Endothelial cell of umbilical vein (primary cell): ENCODE results near the gene PLA2G15. TPM values are rescaled to one million over a fixed set of nuclear protein-coding genes. Genes with fewer than 3 reads are reported as not detected.

Experiments
- BruUV-seq: library from RNA; stranded (reverse); fragments of 400-500 nt; replicated peaks from 2 replicates; lab custom pipeline; 2021; lab: Mats Ljungman, UMichigan
- CTCF ChIA-PET: fragments of 300-600, 350-600 bp; sonication (Branson Sonifier 250); formaldehyde crosslinking; loops from one replicate; lab custom pipeline; 2021; ENCODE audit warnings: antibody characterized with exemption, inconsistent platforms; lab: Charles Lee
- POLR2A ChIA-PET: fragments of 300-600, 350-600 bp; sonication (Branson Sonifier 250); formaldehyde crosslinking; loops from one replicate; lab custom pipeline; 2021; ENCODE audit warnings: antibody characterized with exemption, inconsistent platforms; lab: Charles Lee
- DNase-seq: peaks from one replicate; pipeline ENCODE4 v3.0.0-alpha.2; 2011; ENCODE audit warnings: low read depth, low spot score
- FAIRE-seq: peaks from 2 replicates; lab custom pipeline; 2011; peaks lifted over from hg19 to GRCh38; lab: Jason Lieb, UNC
- H2AFZ ChIP-seq: 2 replicates; pipeline ENCODE4 v1.6.0; 2012; ENCODE audit warnings: low read depth, low read length, control low read depth, inconsistent platforms
- H3K27ac ChIP-seq: 2 replicates; pipeline ENCODE4 v1.5.1; 2011; ENCODE audit warnings: low read depth, mild to moderate bottlenecking, control low read depth, low read length, moderate library complexity; ENCODE audit not compliant: insufficient read depth
- H3K27me3 ChIP-seq, 2 experiments: 2 replicates each; pipeline versions ENCODE4 v1.6.0 to v1.6.1; 2011; ENCODE audit warnings: low read length in 2 of 2, mixed read lengths in 1 of 2; ENCODE audit not compliant: control insufficient read depth in 2 of 2, insufficient read depth in 2 of 2
- H3K36me3 ChIP-seq, 2 experiments: 2 replicates in 1 of 2; 3 replicates in 1 of 2; pipeline ENCODE4 v1.5.1; 2011; ENCODE audit warnings: low read length in 2 of 2, mild to moderate bottlenecking in 1 of 2, moderate library complexity in 1 of 2; ENCODE audit not compliant: control insufficient read depth in 2 of 2, insufficient read depth in 2 of 2; ENCODE audit errors: extremely low read depth in 1 of 2
- H3K4me1 ChIP-seq: 3 replicates; pipeline ENCODE4 v1.5.1; 2011; ENCODE audit warnings: mild to moderate bottlenecking, low read length; ENCODE audit not compliant: control insufficient read depth, insufficient read depth; ENCODE audit errors: extremely low read depth
- H3K4me2 ChIP-seq: 2 replicates; pipeline ENCODE4 v1.6.1; 2011; ENCODE audit warnings: low read length, control low read depth, mixed read lengths; ENCODE audit not compliant: insufficient read depth
- H3K4me3 ChIP-seq, 3 experiments: fragments of 200-600 bp in 1 of 3; sonication (generic), shearing (Covaris generic) in 1 of 3; replicated peaks in 1 of 3; 2 replicates each; pipeline ENCODE4 v1.5.1; 2011 to 2016; ENCODE audit warnings: control low read depth in 3 of 3, low read length in 3 of 3, mild to moderate bottlenecking in 2 of 3, inconsistent platforms in 1 of 3, low read depth in 1 of 3, moderate library complexity in 1 of 3; ENCODE audit not compliant: insufficient read depth in 1 of 3
- H3K79me2 ChIP-seq: 2 replicates; pipeline ENCODE4 v1.6.0; 2012; ENCODE audit warnings: low read length, inconsistent platforms; ENCODE audit not compliant: control insufficient read depth, insufficient read depth
- H3K9ac ChIP-seq: replicated peaks from 2 replicates; pipeline ENCODE3; 2011; ENCODE audit warnings: low read length, control low read depth; ENCODE audit not compliant: insufficient read depth; ENCODE audit errors: extremely low read depth
- H3K9me1 ChIP-seq: replicated peaks from 3 replicates; pipeline ENCODE4 v1.6.0; 2011; ENCODE audit warnings: mild to moderate bottlenecking, low read length; ENCODE audit not compliant: control insufficient read depth, insufficient read depth; ENCODE audit errors: extremely low read depth
- H3K9me3 ChIP-seq: replicated peaks from 2 replicates; pipeline ENCODE4 v1.5.1; 2012; ENCODE audit warnings: low read length, inconsistent platforms; ENCODE audit not compliant: control insufficient read depth, insufficient read depth
- H4K20me1 ChIP-seq: replicated peaks from 2 replicates; pipeline ENCODE3; 2011; ENCODE audit warnings: mild to moderate bottlenecking, low read length; ENCODE audit not compliant: control insufficient read depth, insufficient read depth; ENCODE audit errors: extremely low read depth
- EZH2 ChIP-seq: IDR thresholded peaks from 2 replicates; pipeline ENCODE4 v1.6.1; 2012; ENCODE audit warnings: borderline replicate concordance, low read depth, mild to moderate bottlenecking, moderate library complexity, low read length, inconsistent platforms; ENCODE audit not compliant: severe bottlenecking
- FOS ChIP-seq: IDR thresholded peaks from 2 replicates; pipeline ENCODE4 v1.6.1; 2011; ENCODE audit warnings: mild to moderate bottlenecking, low read length, moderate library complexity, borderline replicate concordance; ENCODE audit not compliant: insufficient read depth
- GATA2 ChIP-seq: IDR thresholded peaks from 2 replicates; pipeline ENCODE4 v1.7.0; 2011; ENCODE audit warnings: low read depth, mild to moderate bottlenecking, moderate library complexity, mixed read lengths, low read length; ENCODE audit not compliant: insufficient read length, insufficient read depth
- JUN ChIP-seq: IDR thresholded peaks from 2 replicates; pipeline ENCODE4 v1.6.1; 2011; ENCODE audit warnings: borderline replicate concordance, low read depth; ENCODE audit not compliant: insufficient read length, insufficient read depth
- MAX ChIP-seq: IDR thresholded peaks from 2 replicates; pipeline ENCODE4 v1.6.1; 2011; ENCODE audit not compliant: insufficient read depth, insufficient read length
- MYC ChIP-seq: IDR thresholded peaks from one replicate; pipeline ENCODE4 v1.6.1; 2011; ENCODE audit warnings: mild to moderate bottlenecking, low read depth, low read length
- POLR2A ChIP-seq: IDR thresholded peaks from 2 replicates; pipeline ENCODE4 v1.6.1; 2012; ENCODE audit warnings: low read depth, mild to moderate bottlenecking, control low read depth, low read length
- POLR2AphosphoS5 ChIP-seq: IDR thresholded peaks from 2 replicates; pipeline ENCODE4 v1.6.1; 2012; ENCODE audit warnings: low read depth, mild to moderate bottlenecking, control low read depth, low read length, moderate library complexity; ENCODE audit not compliant: insufficient read depth
- dilution Hi-C: fragments of 300-500 bp; cut with MboI; formaldehyde crosslinking; loops from one replicate; pipeline ENCODE4 v1.15.0; 2019; ENCODE audit warnings: low sequenced_read_pairs; ENCODE audit not compliant: extremely low pct_ligation_motif_present
- intact Hi-C: fragments of 100-400 bp; cut with micrococcal nuclease; formaldehyde crosslinking; loops from one replicate; pipeline ENCODE4 v1.10.0; 2022
- polyA plus RNA-seq, 4 experiments: library from polyadenylated mRNA; depleted of rRNA in 3 of 4; stranded (reverse) in 3 of 4; unstranded in 1 of 4; fragments of >200 nt; gene quantifications; 2 replicates each; pipeline versions ENCODE4 v1.2.1 to v1.2.3, GENCODE V29; 2011 to 2012; ENCODE audit warnings: missing spikeins in 1 of 4
- total RNA-seq: library from RNA; stranded (reverse); gene quantifications from 2 replicates; pipeline ENCODE4 v1.2.3, GENCODE V29; 2021
- TF ChIP-seq, protein P1 (sequence below), 2 donors: IDR thresholded peaks; 1 replicate in 1 of 2; 2 replicates in 1 of 2; pipeline ENCODE4 v1.5.1; 2011; ENCODE audit warnings: low read length in 2 of 2, mild to moderate bottlenecking in 2 of 2, moderate library complexity in 2 of 2, control low read depth in 1 of 2, inconsistent platforms in 1 of 2, low read depth in 1 of 2; ENCODE audit not compliant: insufficient read depth in 1 of 2; ENCODE audit errors: extremely low read depth in 1 of 2

Gene PLA2G15
- total and polyA plus RNA-seq, 2 donors (not counting 3 experiments of a cell fraction or from before 2014, with no cell fraction given): 24.3 to 41.8 TPM

DNA sequence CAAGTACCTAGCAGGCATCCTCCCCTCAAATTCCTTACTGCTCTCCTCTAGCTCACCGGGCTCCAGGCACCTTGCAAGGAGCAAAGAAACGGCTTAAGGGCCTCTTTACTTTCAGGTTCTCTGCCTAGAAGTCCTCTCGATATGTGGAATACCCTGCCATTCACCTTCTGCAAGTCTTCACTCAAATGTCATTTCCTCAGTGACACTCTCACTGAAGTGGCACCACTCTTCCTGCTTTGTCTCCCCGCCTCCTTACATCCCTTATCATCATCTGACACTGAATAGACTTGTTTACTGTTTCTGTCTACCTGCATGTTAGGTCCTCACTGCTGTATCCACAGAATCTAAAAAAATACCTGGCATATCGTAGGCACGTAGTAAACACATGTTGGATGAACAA is 64.6 kb downstream of the PLA2G15 start:
- ChIA-PET POLR2A (no interaction called here), CTCF (interaction anchor here (1.2 kb wide), 1 partner anchor 46 kb away, joined by 3 read pairs; no protein-coding TSS in a partner anchor)
- H4K20me1 ChIP-seq: no peaks in the 10 kb centered on the region
- no peaks in the 10 kb centered on the region for H3K27me3 ChIP-seq
- H3K4me2 ChIP-seq: peak overlapping the region; percentile 39
- FAIRE-seq (no peak), DNase-seq (no peak)
- H3K36me3 ChIP-seq: peaks cover 5 to 13% of the 10 kb centered on the region in 2 experiments
- peak overlapping the region; percentile 80 to 84 (median 83) for H3K4me3 ChIP-seq
- H3K79me2 ChIP-seq: peaks cover 71% of the 10 kb centered on the region
- H3K27ac ChIP-seq: no peak overlapping the region
- H3K4me1 ChIP-seq: peaks cover 20% of the 10 kb centered on the region
- peak overlapping the region; percentile 85 for H3K9ac ChIP-seq
- H3K9me3 ChIP-seq: no peaks in the 10 kb centered on the region
- no peaks in the 10 kb centered on the region for H3K9me1 ChIP-seq
- BruUV-seq: no TSS peak
- no peak overlapping the region for H2AFZ ChIP-seq
- intact Hi-C loops: loop anchor here (1.0 to 2.0 kb wide), 3 partner anchors 15 to 44 kb away; no protein-coding TSS in a partner anchor
- dilution Hi-C loops: no loop called here
- TF ChIP-seq POLR2A (no peak), FOS (no peak), EZH2 (no peak), JUN (no peak), MYC (no peak), MAX (no peak), GATA2 (no peak), POLR2AphosphoS5 (no peak)
- TF ChIP-seq, protein P1, sequence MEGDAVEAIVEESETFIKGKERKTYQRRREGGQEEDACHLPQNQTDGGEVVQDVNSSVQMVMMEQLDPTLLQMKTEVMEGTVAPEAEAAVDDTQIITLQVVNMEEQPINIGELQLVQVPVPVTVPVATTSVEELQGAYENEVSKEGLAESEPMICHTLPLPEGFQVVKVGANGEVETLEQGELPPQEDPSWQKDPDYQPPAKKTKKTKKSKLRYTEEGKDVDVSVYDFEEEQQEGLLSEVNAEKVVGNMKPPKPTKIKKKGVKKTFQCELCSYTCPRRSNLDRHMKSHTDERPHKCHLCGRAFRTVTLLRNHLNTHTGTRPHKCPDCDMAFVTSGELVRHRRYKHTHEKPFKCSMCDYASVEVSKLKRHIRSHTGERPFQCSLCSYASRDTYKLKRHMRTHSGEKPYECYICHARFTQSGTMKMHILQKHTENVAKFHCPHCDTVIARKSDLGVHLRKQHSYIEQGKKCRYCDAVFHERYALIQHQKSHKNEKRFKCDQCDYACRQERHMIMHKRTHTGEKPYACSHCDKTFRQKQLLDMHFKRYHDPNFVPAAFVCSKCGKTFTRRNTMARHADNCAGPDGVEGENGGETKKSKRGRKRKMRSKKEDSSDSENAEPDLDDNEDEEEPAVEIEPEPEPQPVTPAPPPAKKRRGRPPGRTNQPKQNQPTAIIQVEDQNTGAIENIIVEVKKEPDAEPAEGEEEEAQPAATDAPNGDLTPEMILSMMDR (IDR thresholded peaks at IDR 0.05; ENCODE audit: extremely low read depth in 1 of 2, insufficient read depth in 1 of 2, low read depth in 1 of 2, low read length in 2 of 2): no peak
